Activated effector memory CD4-positive, alpha-beta T cell treated with Interleukin-2 at 50 U/mL for 16 hours (primary cell): ENCODE results near the gene NMT1.

ENCODE experiments used
- DNase-seq: peaks from one replicate; pipeline ENCODE4 v3.0.0-alpha.2; 2020

The NMT1 gene

DNA sequence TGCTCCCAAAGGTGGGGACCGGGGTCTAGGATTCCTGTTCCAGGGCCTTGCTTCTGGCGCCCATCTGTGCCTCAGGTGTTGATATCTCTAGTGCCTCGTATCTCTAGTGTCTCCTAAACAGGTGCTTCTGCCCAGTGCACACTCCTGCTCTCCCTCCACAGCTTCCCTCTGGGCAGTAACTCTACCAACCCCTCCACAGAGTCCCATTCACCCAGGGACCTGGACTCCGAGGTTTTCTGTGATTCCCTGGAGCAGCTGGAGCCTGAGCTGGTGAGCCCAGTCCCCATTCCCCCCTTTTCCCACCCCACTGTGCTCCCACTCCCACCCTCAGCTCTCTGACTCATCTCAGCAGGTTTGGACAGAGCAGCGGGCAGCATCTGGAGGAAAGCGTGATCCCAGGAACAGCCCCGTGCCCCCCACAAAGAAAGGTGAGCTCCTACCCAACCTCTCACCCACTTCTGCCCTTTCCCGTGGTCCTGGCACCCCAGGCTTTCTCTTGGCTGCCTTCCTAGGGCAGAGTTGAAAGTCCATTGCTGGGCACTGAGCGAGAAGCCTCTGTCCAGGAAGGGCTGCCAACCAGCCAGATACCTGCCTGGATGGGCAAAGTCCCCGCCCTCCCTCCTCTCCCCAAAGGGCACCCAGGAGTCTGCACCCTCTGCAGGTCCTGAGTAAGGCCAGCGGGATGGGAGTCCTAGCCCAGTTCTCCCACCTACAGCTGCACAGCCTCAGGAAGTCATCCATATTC, 76.6 kb downstream of the NMT1 start:
- DNase-seq, result no peak

DNA sequence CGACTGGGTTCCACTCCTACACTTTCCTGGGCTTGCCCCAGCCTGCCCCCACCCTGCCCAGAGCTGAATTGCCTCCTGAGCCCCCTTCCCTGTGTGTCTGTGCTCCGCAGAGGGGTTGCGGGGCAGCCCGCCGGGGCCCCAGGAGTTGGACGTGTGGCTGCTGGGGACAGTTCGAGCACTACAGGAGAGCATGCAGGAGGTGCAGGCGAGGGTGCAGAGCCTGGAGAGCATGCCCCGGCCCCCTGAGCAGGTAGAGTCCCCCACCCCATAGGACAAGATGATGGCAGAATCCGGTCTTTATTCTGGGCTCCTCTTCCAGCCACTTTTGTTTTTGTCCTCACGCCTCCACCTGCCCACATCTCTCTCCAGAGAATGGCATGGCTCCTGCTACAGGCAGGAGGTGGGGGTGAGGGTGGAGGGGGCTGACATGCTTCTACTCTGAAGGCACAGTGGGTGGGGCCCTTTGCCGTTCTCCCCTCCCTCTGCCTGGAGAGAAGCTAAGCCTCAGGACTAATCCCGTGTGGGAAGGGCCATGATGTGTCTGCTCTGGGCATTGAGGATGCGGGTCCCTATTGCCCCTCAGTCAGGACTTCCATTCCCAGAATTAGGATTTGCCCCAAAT, 77.9 kb downstream of the NMT1 start:
- no peak for DNase-seq

DNA sequence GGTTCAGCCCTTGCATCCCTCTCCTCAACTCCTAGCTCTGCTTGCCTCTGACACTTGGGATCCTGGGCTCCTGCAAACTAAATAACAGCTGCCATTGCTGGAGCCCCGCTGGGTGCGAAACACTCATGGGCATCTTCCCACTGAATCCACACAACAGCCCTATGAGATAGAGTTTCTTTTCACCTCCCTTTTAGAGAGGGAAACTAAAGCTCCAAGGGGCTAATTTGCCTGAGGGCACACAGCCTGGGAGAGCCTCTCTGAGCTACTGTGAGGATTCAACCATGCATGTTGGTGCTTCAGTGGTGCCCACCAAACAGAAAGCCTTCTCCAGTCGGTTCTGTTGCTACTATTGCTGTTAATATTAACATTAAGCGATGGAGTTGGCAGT, 78.4 kb downstream of the NMT1 start:
- DNase-seq, result no peak

DNA sequence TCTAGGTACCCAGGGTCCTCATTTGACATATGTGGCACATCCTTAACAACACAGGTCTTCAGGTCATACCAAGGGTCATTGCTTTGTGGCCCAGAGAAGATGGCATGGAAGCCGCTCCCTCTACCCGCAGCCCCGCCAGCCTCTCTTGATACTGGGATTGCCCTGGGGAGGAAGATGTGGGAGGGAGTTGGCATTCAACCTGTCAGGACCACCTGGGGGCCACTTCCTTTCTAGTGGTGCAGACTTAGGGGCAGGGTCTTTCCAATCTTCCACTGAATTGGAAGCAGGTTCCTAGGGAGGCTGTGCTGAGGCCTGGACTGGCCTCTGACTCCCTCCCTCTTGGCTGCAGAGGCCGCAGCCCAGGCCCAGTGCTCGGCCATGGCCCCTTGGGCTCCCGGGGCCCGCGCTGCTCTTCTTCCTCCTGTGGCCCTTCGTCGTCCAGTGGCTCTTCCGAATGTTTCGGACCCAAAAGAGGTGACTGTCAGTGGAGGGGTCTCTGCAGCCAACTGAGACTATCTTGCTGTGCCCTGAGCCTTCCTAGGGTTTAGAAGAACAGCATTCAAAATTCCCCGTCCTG, 82.1 kb downstream of the NMT1 start:
- no peak for DNase-seq

DNA sequence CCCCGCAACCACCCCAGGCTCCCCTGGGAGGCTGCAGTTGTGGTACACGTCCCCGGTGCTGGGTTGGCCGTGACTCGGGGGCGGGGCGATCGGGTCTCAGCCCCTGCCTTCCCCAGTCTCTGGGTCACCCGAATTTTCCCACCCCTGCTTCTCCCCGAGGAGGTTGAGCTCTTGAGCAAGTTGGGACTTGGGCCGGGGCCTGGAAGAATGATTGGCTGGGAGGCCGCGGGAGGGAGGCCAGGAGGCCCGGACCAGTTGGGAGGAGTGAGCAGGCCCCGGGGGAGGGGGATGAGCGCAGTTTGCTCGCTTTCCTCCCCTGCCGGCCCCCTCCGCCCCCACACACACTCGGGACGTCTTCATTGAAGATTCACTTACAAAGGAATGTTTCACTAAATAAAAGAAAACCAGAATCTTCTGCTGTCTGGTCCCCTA, 82.7 kb downstream of the NMT1 start:
- DNase-seq, result no peak

DNA sequence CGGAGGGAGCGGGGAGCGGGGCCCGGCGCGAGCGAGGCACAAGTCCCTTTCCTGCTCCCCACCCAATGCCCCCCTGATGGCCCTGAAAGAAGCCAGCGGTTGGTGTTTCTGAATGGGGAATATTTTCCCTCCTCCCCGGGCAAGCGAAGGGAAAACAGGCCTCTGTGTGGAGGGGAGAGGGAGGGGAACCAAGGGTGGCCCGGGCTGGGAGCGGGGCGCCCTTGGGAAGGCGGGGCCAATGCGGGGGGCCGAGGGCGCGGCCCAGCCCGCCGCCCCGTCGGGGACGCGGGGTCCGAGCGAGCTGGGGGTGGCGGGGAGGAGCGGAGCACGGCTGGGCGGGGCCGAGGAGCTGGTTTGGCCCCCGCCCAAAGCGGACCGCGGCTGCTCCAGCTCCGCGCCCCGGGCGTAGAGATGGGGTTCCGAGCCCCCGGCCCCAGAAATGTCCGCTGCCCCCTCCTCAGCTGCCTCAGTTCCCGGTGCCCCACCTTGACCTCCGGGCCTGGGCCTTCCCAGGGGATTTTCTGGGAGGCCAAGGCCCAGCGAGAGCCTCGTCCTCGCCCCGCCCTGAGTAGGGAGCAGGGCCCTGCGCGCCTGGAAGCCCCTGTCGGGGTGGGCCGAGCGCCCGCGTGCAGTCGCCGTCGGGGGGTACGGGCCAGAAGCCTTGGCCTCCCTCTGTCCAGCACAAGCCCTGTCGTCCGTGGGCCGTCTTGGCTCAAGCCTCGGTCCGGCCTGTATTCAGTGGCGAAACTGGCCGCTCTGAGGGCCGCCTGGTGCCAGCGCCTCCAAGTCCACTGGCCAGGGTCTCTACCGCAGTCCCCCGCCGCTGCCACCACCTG, 83.3 kb downstream of the NMT1 start:
- DNase-seq, result no peak

DNA sequence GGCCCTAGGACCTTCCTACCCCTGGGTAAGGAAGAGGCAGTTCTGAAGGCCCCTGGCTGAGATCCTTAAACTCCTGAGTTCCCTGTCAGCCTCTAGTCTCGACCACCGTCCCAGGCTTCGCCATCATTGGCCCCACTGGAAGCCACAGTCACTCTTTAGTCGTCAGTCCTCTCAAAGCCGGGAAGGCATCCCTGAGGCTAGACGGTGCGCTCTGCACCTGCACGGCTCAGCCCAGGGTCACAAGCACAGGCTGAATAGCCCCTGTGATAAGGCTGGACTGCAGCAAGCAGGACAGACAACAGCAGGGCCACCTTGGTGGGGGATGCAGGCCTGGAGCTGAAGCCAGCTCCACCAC, 83.9 kb downstream of the NMT1 start:
- no peak for DNase-seq

DNA sequence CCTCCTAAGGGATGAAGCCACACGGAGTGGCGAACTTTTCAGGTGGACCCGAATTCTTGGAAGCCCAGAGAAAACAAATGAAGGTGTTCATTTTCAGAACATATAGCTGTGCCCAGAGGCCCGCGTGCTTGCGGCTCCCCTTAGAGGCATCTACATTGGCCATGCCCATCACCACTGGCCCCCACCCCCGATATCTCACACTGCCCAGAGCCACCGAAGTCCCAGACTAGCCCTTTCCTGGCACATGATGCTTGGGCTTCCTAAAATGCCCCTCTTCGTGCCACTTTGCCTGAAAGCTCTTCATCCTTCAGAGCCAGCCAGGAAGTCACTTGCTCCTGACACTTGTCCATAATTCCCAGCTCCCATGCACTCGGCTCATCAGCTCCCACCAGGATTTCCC, 85.0 kb downstream of the NMT1 start:
- no peak for DNase-seq

DNA sequence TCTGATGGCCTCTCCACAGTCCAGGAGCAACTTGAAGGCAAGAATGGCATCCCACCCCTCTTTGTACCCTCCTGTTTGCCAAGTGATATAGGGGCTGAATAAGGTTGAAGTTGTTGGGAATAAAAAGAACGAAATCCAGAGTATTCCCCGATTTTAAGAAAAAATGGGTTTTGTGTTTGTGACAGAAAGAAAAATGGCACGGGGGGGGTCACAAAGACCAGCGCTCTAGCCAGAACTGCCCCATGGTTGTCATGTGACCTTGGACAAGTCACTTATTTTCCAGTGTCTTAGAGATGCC, 85.4 kb downstream of the NMT1 start:
- no peak for DNase-seq

DNA sequence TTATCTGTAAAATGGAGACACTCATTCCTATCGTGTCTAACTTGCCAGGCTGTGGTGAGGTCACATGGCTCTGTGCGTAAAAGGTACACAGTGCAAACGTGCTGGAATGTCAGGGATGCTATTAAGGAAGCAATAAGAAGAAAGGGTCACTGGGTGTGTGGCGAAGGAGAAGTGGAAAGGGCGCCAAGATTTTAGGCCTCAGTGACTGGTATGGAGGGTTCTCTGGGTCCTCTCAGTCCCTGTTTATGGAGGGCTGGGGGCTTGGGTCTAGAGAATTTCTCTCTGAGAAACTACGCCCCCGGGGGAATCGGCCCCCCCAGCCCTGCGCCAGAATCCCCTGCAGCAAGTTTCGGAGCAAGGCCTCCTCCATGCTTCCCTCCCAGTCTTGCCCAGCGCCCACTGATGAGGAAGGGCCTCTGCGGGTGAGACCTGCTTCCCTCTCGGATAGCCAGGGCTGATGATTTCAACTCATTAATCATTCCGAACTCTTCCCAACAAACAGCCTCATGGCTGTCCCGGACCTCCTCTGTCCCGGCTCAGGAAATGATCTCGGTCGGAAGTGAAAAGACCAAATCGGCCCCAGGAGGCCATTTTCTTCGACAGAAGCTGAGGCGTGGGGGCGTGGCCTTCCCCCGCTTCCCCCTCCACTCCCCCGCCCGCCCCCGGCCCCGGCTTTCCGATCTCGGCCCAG, 85.9 kb downstream of the NMT1 start:
- no peak for DNase-seq

DNA sequence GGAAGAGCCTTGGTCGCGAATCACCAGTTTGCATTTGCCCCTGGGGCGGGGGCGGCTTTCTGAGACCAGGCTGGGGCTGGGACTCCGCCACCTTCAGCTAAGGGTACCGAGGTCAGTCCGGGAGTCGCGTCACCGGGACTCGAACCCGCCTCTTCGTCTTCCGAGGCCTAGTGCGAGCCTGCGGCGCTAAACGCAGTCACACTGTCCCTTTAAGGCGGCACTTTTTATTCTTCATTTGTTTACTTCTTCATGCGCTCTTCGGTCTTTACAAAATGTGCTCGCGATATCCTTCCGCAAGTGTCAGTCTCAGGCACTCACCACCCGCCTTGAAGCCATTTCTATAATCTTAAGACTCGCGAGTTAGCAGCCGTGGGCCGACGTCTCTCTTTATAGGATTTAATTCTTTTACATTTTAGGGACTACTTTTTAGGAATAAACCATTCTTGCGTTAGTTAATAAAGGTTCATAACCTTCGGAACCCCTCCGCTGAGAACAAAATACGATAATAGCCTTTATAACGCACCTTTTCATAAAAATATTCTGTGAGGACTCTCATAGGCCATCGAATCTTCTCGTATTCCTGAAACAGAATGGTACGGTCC, 86.6 kb downstream of the NMT1 start:
- DNase-seq, result peak; percentile 65

DNA sequence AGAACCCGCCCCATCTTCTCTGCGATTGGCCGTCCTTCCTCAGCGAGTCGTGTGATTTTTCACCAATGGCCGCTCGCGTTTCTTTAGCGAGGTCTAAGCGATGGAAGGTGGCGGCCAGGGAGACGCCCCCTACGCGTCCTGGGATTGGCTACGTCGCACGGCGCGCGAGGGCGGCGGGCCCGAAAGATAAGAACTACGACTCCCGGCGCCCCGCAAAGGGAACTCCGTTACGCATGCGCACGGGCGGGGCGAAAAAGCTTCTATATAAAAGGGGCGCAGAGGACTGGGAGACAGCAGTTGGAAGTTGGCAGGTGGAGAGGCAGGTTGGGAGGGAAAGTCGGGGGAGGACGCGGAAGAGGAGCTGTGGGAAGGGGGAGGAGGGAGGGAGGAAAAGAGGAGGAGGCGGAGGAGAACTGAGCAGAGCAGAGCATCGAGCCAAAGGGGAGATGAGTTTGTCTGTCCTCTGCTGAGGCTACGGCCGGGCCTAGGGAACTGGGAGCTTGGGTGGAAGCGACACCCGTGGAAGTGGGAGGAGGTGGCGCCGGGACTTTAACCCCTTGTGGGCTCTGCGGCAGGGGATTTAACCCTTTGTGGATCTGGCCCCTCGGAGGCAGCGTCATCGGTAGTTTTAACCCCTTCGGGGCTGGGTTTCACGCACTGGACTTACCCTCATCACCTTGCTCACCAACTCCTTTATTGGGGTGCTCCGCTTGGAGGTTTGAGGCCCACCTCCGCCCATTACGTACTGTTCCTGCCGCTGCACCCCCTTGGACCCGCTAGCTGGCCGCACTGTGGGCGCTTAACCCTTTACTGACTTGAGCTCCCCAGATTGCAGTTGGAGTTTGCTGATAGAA, 87.3 kb downstream of the NMT1 start, which contains the start of gene HEXIM1:
HEXIM1 (plus strand) TSS at position 293 of the 854 bp plus-strand sequence. CDS start 716 bp downstream, outside the sequence.
- peak; percentile 98 for DNase-seq

DNA sequence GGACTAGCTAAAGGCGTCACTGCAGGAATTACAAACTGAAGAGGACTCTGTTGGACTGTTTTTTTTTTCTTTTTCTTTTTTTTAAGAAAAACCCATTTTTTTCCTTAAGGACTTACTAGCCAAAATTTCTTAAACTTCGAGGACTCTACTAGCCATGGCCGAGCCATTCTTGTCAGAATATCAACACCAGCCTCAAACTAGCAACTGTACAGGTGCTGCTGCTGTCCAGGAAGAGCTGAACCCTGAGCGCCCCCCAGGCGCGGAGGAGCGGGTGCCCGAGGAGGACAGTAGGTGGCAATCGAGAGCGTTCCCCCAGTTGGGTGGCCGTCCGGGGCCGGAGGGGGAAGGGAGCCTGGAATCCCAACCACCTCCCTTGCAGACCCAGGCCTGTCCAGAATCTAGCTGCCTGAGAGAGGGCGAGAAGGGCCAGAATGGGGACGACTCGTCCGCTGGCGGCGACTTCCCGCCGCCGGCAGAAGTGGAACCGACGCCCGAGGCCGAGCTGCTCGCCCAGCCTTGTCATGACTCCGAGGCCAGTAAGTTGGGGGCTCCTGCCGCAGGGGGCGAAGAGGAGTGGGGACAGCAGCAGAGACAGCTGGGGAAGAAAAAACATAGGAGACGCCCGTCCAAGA, 88.0 kb downstream of the NMT1 start:
- peak; percentile 60 for DNase-seq

DNA sequence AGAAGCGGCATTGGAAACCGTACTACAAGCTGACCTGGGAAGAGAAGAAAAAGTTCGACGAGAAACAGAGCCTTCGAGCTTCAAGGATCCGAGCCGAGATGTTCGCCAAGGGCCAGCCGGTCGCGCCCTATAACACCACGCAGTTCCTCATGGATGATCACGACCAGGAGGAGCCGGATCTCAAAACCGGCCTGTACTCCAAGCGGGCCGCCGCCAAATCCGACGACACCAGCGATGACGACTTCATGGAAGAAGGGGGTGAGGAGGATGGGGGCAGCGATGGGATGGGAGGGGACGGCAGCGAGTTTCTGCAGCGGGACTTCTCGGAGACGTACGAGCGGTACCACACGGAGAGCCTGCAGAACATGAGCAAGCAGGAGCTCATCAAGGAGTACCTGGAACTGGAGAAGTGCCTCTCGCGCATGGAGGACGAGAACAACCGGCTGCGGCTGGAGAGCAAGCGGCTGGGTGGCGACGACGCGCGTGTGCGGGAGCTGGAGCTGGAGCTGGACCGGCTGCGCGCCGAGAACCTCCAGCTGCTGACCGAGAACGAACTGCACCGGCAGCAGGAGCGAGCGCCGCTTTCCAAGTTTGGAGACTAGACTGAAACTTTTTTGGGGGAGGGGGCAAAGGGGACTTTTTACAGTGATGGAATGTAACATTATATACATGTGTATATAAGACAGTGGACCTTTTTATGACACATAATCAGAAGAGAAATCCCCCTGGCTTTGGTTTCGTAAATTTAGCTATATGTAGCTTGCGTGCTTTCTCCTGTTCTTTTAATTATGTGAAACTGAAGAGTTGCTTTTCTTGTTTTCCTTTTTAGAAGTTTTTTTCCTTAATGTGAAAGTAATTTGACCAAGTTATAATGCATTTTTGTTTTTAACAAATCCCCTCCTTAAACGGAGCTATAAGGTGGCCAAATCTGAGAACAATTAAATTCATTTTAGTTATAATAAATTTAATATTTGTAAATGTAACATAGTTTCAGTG, 88.8 kb downstream of the NMT1 start:
- peak; percentile 17 for DNase-seq

DNA sequence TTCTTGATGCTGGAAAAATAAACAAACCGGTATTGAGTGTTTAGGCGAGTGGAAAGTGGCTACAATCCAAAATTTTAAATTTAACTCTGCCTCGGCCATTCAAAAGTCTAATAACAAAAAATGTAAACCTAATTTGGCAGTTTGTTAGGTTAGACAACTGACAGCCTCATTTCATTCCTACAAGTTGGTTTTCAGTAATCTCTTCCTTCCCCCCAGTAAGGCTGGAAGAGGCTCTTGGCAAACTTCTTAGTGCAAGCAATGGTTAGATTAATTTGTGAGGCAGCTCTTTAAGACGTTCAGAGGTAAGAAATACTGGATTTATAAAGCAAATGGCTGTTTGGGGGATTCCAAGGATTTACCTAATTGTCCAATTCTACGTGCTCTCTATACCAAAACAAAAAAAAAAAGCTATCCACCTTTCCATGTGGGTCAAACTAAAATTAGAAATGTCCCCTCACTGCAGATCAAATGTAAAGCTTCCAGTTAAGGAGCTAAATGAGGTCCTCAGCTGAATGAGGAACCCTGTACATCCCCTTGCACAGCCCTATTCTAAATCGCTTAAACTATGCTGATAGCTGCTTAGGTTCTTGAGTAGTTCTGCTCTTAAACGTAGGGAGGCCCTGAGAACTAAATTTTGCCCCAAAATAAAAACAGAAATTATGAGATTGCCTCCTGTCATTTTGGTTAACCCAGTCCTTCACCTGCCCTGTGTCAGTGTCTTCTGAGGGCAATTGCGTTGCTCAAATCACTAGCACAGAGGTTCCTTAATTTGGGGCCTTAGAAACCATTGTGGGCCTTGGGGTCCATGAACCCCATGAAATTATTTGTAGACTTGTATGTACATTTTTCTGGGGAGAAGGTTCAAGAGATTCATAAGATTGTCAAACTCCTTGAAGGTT, 90.0 kb downstream of the NMT1 start:
- DNase-seq, result no peak

DNA sequence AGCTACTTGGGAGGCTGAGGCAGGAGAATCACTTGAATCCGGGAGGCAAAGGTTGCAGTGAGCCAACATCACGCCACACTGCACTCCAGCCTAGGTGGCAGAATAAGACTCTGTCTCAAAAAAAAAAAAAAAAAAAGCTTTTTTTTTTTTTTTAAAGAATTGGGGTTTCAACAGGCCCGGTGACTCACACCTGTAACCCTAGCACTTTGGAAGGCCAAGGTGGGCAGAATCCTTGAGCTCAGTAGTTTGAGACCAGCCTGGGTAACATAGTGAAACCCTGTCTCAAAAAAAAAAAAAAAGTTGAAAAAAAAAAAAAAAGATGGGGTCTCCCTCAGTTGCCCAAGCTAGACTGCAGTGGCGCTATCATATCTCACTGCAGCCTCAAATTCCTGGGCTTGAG, 93.9 kb downstream of the NMT1 start:
- no peak for DNase-seq

DNA sequence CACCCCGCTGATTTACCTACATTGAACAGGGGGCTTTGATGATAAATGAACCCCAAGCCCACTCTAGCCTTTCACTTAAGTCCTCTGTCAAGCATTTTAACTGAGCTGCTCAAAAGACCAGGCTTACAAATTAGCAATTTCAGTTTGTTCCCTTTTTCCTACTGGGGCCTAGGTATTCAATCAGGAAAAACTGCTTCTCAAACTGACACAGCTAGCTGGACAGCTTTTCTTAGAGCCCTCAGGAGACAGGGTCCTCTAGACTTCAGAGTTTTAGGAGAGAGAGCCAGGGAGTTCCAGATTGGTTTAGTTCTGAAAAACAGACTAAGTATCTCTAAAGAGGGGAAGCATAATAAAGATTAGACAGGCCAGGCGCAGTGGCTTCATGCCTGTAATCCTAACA, 94.4 kb downstream of the NMT1 start:
- DNase-seq, result no peak

DNA sequence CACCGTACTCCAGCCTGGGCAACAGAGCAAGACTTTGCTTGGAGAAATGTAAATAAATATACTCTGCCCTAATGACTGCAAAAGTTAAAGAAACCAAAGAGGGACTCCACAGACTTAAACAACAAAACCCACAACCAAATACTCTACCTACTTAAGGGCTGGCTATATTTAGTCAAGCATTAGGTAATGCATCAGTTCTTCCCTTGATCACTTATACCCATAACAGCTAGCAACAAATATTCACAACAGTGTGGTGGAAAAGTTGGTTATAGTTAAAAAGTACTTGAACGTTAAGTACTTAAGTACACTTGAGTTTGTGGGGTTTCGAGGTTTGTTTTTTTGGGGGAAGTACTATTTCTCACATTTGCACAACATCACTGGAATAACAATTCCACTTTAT, 95.1 kb downstream of the NMT1 start:
- DNase-seq, result no peak
